GM21717 (cell line): ENCODE data around the gene BRIX1.
"Not testable (repeated sequence)": the region's sequence is repeated elsewhere in the genome, so short reads cannot be mapped to it uniquely, and the experiment has no call there.

ENCODE experiments used
- ATAC-seq: cut with Tn5 transposase; IDR thresholded peaks from one replicate; pipeline ENCODE4 v1.9.1; 2021; ENCODE audit warnings: mild to moderate bottlenecking, moderate library complexity; ENCODE audit not compliant: unreplicated experiment

BRIX1 gene

GRCh38 chr5:34957857-34958690 is 42.6 kb downstream of the BRIX1 start:
- ATAC-seq = no peak

- ATAC-seq = peak; percentile 98
Observed at GRCh38 chr5:34959323-34959722, 43.8 kb downstream of the BRIX1 start.

GRCh38 chr5:34967540-34967939 is 52.0 kb downstream of the BRIX1 start:
- ATAC-seq = no peak

GRCh38 chr5:34968258-34968657 is 52.7 kb downstream of the BRIX1 start:
- ATAC-seq = no peak

- ATAC-seq = no peak
Observed at GRCh38 chr5:34970552-34970951, 55.0 kb downstream of the BRIX1 start.

GRCh38 chr5:34971655-34972054 is 56.1 kb downstream of the BRIX1 start:
- not testable (repeated sequence) for ATAC-seq
